HG03045 (cell line): ENCODE data around the gene ZNF683.

Experiments
- ATAC-seq: cut with Tn5 transposase; IDR thresholded peaks from one replicate; pipeline ENCODE4 v1.9.1; 2021; ENCODE audit warnings: mild to moderate bottlenecking, moderate library complexity; ENCODE audit not compliant: unreplicated experiment

The ZNF683 gene

DNA sequence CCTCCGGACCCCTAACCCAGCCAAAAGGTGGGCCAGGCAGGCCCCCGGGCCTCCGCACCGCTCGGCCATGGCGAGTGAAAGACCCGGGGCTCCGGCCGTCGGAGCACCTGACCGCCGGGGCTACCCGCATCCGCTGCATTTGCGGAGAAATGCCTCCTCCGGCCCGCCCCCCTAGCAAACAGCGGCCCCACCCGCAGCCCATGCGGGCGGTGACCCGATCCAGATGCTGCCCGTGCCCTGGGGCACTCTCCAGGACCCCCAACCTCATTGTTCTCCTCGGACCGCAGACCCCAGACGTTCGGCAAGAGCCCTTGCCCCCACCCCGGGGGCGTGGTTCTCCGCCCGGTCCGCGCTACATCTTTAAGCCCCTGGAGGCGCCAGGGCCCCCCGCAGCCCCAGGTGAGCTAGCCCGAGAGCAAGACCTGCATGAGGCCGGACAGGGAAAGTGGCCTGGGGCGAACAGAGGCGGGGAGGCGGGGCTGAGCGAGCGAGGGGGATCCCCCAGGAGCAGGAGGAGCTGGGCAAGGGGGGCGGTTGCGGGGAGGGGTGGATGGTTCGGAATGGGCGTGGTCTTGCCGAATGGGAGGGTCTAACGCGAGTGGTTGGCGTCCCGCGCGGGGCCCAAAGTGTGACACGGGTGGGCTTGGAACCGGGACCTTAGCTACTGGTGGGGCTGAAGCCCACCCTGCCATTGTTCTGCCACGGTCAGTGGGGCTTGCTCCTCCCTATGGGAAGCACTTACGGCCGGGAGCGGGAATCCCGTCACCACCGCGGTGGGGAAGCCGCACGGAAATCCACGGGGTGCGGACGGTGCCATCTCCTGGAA, 12.4 kb downstream of the ZNF683 start:
- no peak for ATAC-seq

DNA sequence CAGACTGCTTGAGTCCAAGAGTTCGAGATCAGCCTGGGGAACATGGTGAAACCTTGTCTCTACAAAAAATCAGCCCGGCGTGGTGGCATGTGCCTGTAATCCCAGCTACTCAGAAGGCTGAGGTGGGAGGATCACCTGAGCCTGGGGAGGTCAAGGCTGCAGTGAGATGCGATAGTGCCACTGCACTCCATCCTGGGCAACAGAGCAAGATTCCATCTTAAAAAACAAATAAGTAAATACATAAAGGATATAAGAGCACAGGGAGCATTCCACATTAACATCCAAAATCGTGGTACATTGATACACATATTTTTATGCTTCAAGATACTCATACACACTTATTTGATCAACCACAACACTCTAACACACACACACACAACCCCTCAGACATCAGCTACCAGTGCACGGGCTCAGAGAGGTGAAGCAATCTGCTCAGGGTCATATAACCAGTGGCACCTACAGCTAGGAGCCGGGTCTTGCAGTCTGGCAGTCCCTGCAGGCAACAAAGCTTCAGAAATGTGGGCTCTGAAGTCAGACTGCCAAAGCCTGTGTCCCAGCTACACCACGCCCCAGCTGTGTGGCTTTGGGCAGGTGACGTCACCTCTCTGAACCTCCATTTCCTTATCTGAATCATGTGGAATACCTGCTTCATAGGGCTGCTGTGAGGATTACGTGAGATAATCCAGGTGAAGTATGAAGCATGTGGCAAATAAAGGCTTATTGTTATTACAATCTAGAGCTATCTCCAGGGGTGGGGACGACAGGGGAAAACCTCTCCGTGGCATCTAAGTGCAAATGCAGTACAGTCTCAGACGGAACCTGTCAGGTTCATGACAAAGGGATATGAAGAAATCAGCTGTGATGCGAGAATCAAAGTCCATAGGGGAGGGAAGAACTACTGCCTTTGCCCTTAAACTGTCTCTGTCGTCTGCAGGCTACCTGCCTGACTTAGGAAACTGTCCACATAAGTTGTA, 13.9 kb downstream of the ZNF683 start:
- no peak for ATAC-seq

DNA sequence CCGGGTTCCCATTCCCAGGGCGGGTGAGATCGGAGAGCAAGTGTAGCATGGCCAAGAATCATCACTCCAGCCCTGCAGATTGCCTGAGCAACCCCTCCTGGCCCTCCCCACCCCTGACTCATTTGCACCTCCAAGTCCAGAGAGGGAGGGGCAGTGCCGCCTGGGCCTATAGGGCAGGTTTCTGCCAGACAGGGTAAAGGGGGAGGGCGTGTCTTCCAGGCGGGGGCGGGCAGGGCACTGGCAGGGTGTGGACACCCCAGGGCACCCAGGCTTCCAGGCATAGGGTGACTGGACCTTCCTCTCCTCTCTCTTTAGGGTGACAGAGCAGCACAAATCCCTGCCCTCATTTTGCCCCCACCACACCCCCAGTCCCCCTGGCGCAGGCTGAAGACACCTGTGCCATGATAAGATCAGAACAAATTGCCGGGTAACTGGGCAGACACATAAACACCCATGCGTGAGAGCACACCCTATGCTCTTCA, 15.4 kb downstream of the ZNF683 start:
- ATAC-seq = no peak

- no peak for ATAC-seq
Measured at GRCh38 chr1:26356106-26356505, 16.4 kb downstream of the ZNF683 start.

DNA sequence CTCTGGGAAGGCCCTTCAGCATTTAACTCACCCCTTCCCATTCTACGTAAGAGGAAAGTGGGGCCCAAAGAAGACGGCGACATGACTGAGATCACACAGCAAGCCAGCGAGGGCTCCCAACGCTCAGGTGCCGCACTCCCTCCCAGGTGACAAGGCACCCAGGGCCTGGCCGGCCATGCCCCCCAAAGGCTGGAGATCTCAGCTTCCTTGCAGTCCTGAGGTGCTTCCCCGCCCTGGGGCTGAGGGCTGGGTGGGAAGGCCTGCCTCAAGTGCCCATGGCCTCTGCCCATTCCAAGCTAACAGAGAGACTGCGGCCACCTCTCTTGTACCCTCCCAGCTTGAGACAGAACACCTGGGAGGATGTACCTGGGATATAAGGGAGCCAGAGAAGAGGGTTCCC, 17.6 kb downstream of the ZNF683 start:
- ATAC-seq = no peak

- no peak for ATAC-seq
Measured at GRCh38 chr1:26353976-26354820, 18.4 kb downstream of the ZNF683 start, which contains the start of gene CRYBG2. Gene CRYBG2, minus strand, starts transcription at chr1:26354130. Its CDS starts 7,473 bp downstream, at chr1:26346657.

DNA sequence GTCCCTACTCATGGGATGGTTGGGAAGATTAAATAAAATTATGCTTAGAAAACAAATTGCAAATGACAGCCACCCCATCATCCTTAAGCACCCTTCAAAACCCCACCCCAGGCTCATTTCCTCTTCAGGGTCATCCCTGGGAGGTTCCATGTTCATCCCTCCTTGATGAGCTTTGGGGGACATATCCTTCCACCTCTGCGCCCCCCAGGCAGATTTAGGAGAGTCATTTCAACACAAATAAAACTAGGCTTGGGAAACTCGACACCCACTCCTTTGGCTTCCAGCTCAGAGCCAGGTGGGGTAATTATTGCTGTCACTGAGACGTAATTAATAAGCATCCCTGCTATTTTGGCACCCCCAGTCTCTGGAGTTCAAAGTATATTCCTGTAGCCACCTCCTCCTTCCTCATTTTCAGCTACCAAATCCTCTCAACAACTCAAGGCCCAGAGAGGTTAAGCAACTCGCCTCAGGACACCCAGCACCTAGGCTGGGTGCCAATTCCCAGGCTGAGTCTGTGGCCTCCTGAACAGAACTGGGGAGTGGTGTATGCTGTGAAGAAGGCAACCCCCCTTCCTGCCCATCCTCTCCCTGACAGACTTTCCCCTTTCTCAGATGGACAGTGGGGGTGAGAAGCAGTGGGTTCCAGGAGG, 19.2 kb downstream of the ZNF683 start:
- ATAC-seq = no peak

DNA sequence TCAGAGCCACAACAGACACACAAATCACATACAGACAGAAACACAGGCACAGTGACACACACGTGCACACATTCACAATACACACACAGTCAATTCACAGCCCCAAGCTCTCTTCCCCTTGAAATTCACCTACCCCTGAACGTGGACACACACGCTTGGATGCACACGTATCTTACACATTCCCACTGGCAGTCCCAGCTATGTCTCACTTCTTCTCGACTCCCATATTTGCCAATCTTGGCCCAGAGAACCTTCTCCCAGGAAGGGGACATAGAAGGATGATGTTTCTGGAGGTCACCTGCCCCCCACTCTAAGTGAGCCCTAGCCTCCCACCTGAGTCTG, 20.2 kb downstream of the ZNF683 start:
- no peak for ATAC-seq

DNA sequence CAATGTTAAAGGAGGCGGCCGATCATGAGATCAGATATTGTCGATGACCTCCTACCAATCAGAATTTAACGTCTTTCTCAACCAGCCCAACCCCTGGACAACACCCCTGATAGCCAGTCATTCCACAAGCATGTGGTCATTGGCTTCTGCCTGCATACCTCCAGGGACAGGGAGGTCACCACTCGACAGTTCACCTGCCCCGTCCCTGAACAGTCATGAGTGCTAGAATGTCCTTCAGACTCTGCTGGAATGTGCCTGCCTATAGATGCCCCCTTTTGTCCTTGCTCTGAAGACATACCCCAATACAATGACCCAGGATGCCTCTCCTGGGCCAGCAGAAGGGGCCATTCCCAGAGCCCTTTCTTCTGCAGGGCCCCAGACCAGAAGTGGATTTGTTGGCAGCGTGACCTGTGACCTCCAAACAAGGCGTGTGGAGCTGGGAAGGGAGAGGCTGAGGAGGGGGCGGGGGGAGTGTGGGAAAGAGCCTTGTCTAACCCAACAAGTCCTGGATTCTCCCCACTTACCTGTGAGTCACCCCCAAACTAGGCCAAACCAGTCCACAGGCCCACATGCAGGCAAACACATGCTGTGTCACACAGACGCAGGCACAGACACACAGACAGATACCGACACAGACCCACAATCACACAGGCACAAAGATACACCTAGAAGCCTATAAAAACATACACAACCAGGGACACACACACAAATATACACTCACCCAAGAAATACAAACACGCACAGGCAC, 20.8 kb downstream of the ZNF683 start:
- ATAC-seq = no peak

GRCh38 chr1:26350701-26351589, 21.6 kb downstream of the ZNF683 start:
- ATAC-seq = no peak

GRCh38 chr1:26350343-26350700, 22.2 kb downstream of the ZNF683 start:
- ATAC-seq = no peak

- no peak for ATAC-seq
Measured at GRCh38 chr1:26349877-26350244, 22.7 kb downstream of the ZNF683 start.

GRCh38 chr1:26349188-26349876, 23.2 kb downstream of the ZNF683 start:
- no peak for ATAC-seq

GRCh38 chr1:26346274-26347033, 26.1 kb downstream of the ZNF683 start:
- ATAC-seq = no peak

GRCh38 chr1:26345718-26346117, 26.8 kb downstream of the ZNF683 start:
- no peak for ATAC-seq

GRCh38 chr1:26344147-26344920, 28.2 kb downstream of the ZNF683 start:
- ATAC-seq = no peak

DNA sequence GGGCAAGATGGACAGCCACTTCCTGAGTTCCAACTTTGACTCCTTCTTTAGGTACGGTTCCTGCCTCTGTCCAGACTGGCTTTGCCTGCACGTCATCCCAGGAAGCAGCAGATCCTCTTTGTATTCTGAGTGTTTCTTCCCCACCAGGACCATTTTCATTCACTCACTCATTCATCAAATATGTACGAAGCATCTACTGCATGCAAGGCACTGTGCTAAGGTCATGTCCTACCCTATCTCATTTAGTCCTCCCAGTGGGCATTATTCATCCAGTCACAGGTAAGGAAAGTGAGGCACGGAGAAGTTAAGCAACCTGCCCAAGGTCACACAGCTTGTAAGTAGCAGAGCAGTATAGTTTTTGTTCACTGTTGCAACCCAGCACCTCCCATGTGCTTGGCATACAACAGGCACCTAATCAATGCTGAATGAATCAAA, 32.5 kb downstream of the ZNF683 start:
- no peak for ATAC-seq
